GM12878 (cell line): ENCODE results near the gene RFC4. TPM values are rescaled to one million over a fixed set of nuclear protein-coding genes. Genes with fewer than 3 reads are reported as not detected.
A peak's percentile ranks its signal among the peaks of the same experiment; 100 is the strongest.

Experiments
- ASH2L ChIP-seq: fragments of 300-600, 200-600 bp; sonication (generic); IDR thresholded peaks from 2 replicates; pipeline ENCODE4 v1.6.1; 2017; ENCODE audit warnings: low read depth, mild to moderate bottlenecking, borderline replicate concordance
- EP300 ChIP-seq, 2 experiments: fragments of 150-350 bp in 1 of 2; IDR thresholded peaks; 2 replicates each; pipeline ENCODE4 v1.6.1; 2011 to 2012; ENCODE audit warnings: low read depth in 2 of 2, low read length in 2 of 2, borderline replicate concordance in 1 of 2, improper control_type of control experiment in 1 of 2, inconsistent platforms in 1 of 2; ENCODE audit not compliant: control insufficient read depth in 1 of 2
- HDAC2 ChIP-seq: fragments of 200-600 bp; sonication (generic); IDR thresholded peaks from 2 replicates; pipeline ENCODE4 v1.6.1; 2017
- IRF4 ChIP-seq: IDR thresholded peaks from 2 replicates; pipeline ENCODE4 v1.6.1; 2011; ENCODE audit warnings: low read depth, low read length
- SIX5 ChIP-seq: IDR thresholded peaks from 2 replicates; pipeline ENCODE4 v1.6.1; 2011; ENCODE audit warnings: mild to moderate bottlenecking, low read depth, low read length, moderate library complexity; ENCODE audit not compliant: severe bottlenecking
- SMAD5 ChIP-seq: IDR thresholded peaks from 2 replicates; pipeline ENCODE4 v1.6.1; 2016; ENCODE audit warnings: antibody characterized with exemption, low read depth
- SMC3 ChIP-seq: IDR thresholded peaks from 2 replicates; pipeline ENCODE4 v1.6.1; 2011; ENCODE audit warnings: low read length, improper control_type of control experiment, borderline replicate concordance
- TCF3 ChIP-seq: IDR thresholded peaks from 2 replicates; pipeline ENCODE4 v1.6.1; 2012; ENCODE audit warnings: low read depth, mild to moderate bottlenecking, low read length, borderline replicate concordance; ENCODE audit not compliant: insufficient read depth
- polyA plus RNA-seq, 11 experiments: library from polyadenylated mRNA; depleted of rRNA in 4 of 11; unstranded in 6 of 11; stranded (reverse) in 5 of 11; fragments of >200 nt; fragmentation: Nextera tagmentation in 4 of 11; fragmentation: Illumina TruSeq in 1 of 11; extraction: Ambion mirVana in 4 of 11; extraction: Trizol in 1 of 11; gene quantifications; 1 replicate in 1 of 11; 2 replicates in 10 of 11; pipeline versions ENCODE4 v1.2.1 to v1.2.3, GENCODE V29; 2011 to 2016; ENCODE audit warnings: inconsistent platforms in 2 of 11, missing spikeins in 2 of 11, low read depth in 1 of 11
- total RNA-seq, 4 experiments: library from RNA; depleted of rRNA in 3 of 4; stranded (reverse); fragments of >200 nt in 3 of 4; fragmentation: Illumina TruSeq in 1 of 4; extraction: Trizol in 1 of 4; gene quantifications; 2 replicates each; pipeline versions ENCODE4 v1.2.1 to v1.2.3, GENCODE V29; 2013 to 2021
- TF ChIP-seq, protein P1 (sequence below): IDR thresholded peaks from 2 replicates; pipeline ENCODE4 v1.6.1; 2012; ENCODE audit warnings: low read depth, low read length, improper control_type of control experiment
- TF ChIP-seq, protein P2 (sequence below): fragments of 450-650 bp; formaldehyde crosslinking; IDR thresholded peaks from 2 replicates; pipeline ENCODE4 v1.5.0; 2022; ENCODE audit warnings: mild to moderate bottlenecking, missing genetic modification characterization

The RFC4 gene
- total and polyA plus RNA-seq, 10 of the 15 experiments (the other 5 are each of a cell fraction or from before 2014, with no cell fraction given) = 49.1 to 144 (median 112) TPM

DNA sequence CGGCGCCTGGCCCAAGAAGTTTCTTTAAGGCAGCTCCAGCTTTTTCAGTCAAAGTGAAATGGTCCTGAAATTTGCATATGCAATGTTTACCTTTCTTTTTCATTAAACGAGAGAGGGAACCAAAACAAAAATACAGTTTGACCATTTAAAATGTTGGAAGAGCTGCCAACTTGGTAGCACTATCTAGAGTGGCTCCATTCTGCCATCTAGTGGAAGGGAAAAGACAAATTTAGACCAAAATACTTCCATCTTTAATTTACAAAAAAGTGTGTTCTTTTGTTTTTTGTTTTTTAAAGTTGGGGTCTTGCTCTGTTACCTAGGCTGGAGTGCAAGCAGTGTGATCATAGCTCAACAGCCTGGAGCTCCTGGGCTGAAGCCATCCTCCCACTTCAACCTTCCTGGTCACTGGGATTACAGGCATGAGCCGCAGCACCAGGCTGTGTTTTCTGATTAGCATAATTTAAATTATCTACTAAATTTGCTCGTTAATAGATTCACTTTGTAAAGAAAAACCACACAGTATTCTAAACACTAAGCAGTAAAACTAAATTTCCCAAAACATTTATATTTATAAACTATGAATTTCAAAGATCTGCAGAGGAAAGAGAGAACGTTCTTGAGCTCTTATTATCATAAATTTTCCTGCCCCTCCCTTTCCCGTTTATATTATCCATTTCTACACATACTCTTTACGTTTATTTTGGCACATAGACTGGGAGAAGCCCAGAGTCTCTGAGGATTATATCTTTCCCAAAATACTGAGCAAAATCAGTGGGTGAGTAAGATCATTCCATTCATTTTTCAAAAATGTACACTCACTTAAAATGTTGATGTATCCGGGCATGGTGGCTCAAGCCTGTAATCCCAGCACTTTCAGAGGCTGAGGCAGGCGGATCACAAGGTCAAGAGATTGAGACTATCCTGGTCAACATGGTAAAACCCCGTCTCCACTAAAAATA is 15.4 kb upstream of the RFC4 start (continued):
- TF ChIP-seq, protein P1, sequence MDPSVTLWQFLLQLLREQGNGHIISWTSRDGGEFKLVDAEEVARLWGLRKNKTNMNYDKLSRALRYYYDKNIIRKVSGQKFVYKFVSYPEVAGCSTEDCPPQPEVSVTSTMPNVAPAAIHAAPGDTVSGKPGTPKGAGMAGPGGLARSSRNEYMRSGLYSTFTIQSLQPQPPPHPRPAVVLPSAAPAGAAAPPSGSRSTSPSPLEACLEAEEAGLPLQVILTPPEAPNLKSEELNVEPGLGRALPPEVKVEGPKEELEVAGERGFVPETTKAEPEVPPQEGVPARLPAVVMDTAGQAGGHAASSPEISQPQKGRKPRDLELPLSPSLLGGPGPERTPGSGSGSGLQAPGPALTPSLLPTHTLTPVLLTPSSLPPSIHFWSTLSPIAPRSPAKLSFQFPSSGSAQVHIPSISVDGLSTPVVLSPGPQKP = no peak
- TF ChIP-seq HDAC2 = no peak
- TF ChIP-seq ASH2L = no peak
- TF ChIP-seq, protein P2, sequence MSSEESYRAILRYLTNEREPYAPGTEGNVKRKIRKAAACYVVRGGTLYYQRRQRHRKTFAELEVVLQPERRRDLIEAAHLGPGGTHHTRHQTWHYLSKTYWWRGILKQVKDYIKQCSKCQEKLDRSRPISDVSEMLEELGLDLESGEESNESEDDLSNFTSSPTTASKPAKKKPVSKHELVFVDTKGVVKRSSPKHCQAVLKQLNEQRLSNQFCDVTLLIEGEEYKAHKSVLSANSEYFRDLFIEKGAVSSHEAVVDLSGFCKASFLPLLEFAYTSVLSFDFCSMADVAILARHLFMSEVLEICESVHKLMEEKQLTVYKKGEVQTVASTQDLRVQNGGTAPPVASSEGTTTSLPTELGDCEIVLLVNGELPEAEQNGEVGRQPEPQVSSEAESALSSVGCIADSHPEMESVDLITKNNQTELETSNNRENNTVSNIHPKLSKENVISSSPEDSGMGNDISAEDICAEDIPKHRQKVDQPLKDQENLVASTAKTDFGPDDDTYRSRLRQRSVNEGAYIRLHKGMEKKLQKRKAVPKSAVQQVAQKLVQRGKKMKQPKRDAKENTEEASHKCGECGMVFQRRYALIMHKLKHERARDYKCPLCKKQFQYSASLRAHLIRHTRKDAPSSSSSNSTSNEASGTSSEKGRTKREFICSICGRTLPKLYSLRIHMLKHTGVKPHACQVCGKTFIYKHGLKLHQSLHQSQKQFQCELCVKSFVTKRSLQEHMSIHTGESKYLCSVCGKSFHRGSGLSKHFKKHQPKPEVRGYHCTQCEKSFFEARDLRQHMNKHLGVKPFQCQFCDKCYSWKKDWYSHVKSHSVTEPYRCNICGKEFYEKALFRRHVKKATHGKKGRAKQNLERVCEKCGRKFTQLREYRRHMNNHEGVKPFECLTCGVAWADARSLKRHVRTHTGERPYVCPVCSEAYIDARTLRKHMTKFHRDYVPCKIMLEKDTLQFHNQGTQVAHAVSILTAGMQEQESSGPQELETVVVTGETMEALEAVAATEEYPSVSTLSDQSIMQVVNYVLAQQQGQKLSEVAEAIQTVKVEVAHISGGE (CRISPR knock-in tag) = no peak
- TF ChIP-seq IRF4 = no peak
- TF ChIP-seq SMAD5 = no peak
- no peak for TF ChIP-seq EP300 (IDR thresholded peaks at IDR 0.05; ENCODE audit: borderline replicate concordance in 1 of 2, control insufficient read depth in 1 of 2, low read depth in 2 of 2, low read length in 2 of 2)
- no peak for TF ChIP-seq TCF3
- TF ChIP-seq SMC3 = peak; percentile 58; the same call in 1 of the 2 replicates
- no peak for TF ChIP-seq SIX5
